Endodermal cell (in vitro differentiated cells): Measurements from ENCODE around the gene CYP4A22. TPM values are rescaled to one million over a fixed set of nuclear protein-coding genes. Genes with fewer than 3 reads are reported as not detected.

Experiments
- DNase-seq: peaks from one replicate; pipeline ENCODE4 v3.0.0-alpha.2; 2017
- H3K27ac ChIP-seq: 2 replicates; pipeline ENCODE4 v1.5.1; 2013; ENCODE audit warnings: mild to moderate bottlenecking, low read depth, low read length, moderate library complexity
- H3K27me3 ChIP-seq: 2 replicates; pipeline ENCODE4 v1.6.1; 2013; ENCODE audit warnings: mild to moderate bottlenecking, low read length, moderate library complexity; ENCODE audit not compliant: insufficient read depth, control insufficient read depth, poor library complexity, severe bottlenecking
- H3K36me3 ChIP-seq: 2 replicates; pipeline ENCODE4 v1.7.0; 2013; ENCODE audit warnings: mild to moderate bottlenecking, low read length, moderate library complexity; ENCODE audit not compliant: control insufficient read depth, insufficient read depth
- H3K4me1 ChIP-seq: one replicate; pipeline ENCODE4 v1.7.0; 2013; ENCODE audit warnings: low read length; ENCODE audit not compliant: control insufficient read depth, insufficient read depth
- H3K4me3 ChIP-seq: 2 replicates; pipeline ENCODE4 v1.5.1; 2013; ENCODE audit warnings: mild to moderate bottlenecking, low read length, moderate library complexity
- H3K9ac ChIP-seq: 2 replicates; pipeline ENCODE4 v1.6.1; 2013; ENCODE audit warnings: mild to moderate bottlenecking, low read length, moderate library complexity; ENCODE audit not compliant: poor library complexity, severe bottlenecking; ENCODE audit errors: extremely low read depth
- H3K9me3 ChIP-seq: 2 replicates; pipeline ENCODE4 v1.6.1; 2013; ENCODE audit warnings: mild to moderate bottlenecking, low read length, moderate library complexity; ENCODE audit not compliant: control insufficient read depth
- H3K27ac Mint-ChIP-seq: 2 replicates; pipeline ENCODE4 v1.8.0; 2020; ENCODE audit warnings: mixed read lengths
- H3K27me3 Mint-ChIP-seq: 2 replicates; pipeline ENCODE4 v1.8.0; 2021; ENCODE audit warnings: mild to moderate bottlenecking, mixed read lengths; ENCODE audit not compliant: insufficient read depth
- H3K36me3 Mint-ChIP-seq: 2 replicates; pipeline ENCODE4 v1.8.0; 2020; ENCODE audit warnings: low read depth, mixed read lengths
- H3K4me1 Mint-ChIP-seq: 2 replicates; pipeline ENCODE4 v1.8.0; 2020; ENCODE audit warnings: mixed read lengths
- H3K4me3 Mint-ChIP-seq: 2 replicates; pipeline ENCODE4 v1.8.0; 2020; ENCODE audit warnings: mild to moderate bottlenecking, moderate library complexity, mixed read lengths
- H3K9me3 Mint-ChIP-seq: 2 replicates; pipeline ENCODE4 v1.8.0; 2020; ENCODE audit warnings: mild to moderate bottlenecking, mixed read lengths
- WGBS, 2 experiments: methylation state at CpG; one replicate each; pipeline versions ENCODE4 v1.1.5 to v1.1.7; 2013; ENCODE audit warnings: missing lambda C conversion rate in 2 of 2, mixed read lengths in 1 of 2; ENCODE audit not compliant: insufficient coverage in 1 of 2, insufficient read length in 1 of 2; 5-methylcytosine and 5-hydroxymethylcytosine counted together
- total RNA-seq, 2 donors: library from RNA; stranded (reverse); fragmentation: NEBNext Ultra II Directional in 1 of 2; extraction: Animal tissue kit (Norgen Biotek cat#: 25700) in 1 of 2; gene quantifications; 2 replicates in 1 of 2; 3 replicates in 1 of 2; pipeline ENCODE4 v1.2.1, GENCODE V29; 2021
- TF ChIP-seq, protein P1 (sequence below): fragments of 200-600 bp; sonication (generic); conservative IDR thresholded peaks from 2 replicates; pipeline ENCODE4 v1.5.0; 2021; ENCODE audit warnings: antibody characterized with exemption, mild to moderate bottlenecking

The CYP4A22 gene
- total RNA-seq, 2 donors from 2014 or later = 0.35 TPM; not detected in 1

DNA sequence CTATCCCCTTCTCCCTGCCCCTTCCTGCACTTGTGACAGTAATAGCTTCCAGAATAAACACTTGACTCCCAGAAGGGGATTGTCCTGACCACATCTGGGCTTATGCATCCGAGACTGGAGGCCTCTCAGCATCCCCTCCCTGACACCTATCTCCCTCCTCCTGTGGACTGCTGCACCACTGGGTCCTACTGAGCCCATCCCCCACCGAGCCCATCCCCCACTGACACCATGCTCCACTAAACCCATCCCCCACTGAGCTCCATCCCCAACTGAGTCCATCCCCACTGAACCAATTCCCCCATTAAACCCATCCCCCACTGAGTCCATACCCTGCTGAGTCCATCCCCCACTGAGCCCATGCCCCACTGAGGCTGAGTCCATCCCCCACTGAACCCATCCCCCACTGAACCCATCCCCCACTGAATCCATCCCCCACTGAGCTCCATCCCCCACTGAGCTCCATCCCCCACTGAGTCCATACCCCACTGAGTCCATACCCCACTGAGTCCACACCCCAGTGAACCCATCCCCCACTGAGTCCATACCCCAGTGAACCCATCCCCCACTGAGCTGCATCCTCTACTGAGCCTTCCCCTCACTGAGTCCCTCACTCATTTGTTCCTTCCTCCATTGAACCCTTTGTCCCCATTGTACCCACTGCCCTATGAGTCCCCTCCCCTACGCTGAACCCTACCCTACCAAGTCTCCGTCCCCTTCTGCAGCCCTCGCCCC lies 47.0 kb downstream of the CYP4A22 start:
- no peak overlapping the region for H3K27ac ChIP-seq
- peaks cover 46% of the 10 kb centered on the region for H3K27me3 Mint-ChIP-seq
- H3K4me1 ChIP-seq = no peaks in the 10 kb centered on the region
- peaks cover 12% of the 10 kb centered on the region for H3K27me3 ChIP-seq
- no peak overlapping the region for H3K27ac Mint-ChIP-seq
- H3K4me3 Mint-ChIP-seq = no peak overlapping the region
- peaks cover 8% of the 10 kb centered on the region for H3K4me1 Mint-ChIP-seq
- WGBS, 2 experiments = 82 to 90% methylated on average over 3 to 5 of the region's 5 CpGs
- H3K4me3 ChIP-seq = no peak overlapping the region
- no peaks in the 10 kb centered on the region for H3K36me3 Mint-ChIP-seq
- peak; percentile 58 for DNase-seq
- H3K9me3 Mint-ChIP-seq = peaks cover 5% of the 10 kb centered on the region
- no peaks in the 10 kb centered on the region for H3K9me3 ChIP-seq
- TF ChIP-seq, protein P1, sequence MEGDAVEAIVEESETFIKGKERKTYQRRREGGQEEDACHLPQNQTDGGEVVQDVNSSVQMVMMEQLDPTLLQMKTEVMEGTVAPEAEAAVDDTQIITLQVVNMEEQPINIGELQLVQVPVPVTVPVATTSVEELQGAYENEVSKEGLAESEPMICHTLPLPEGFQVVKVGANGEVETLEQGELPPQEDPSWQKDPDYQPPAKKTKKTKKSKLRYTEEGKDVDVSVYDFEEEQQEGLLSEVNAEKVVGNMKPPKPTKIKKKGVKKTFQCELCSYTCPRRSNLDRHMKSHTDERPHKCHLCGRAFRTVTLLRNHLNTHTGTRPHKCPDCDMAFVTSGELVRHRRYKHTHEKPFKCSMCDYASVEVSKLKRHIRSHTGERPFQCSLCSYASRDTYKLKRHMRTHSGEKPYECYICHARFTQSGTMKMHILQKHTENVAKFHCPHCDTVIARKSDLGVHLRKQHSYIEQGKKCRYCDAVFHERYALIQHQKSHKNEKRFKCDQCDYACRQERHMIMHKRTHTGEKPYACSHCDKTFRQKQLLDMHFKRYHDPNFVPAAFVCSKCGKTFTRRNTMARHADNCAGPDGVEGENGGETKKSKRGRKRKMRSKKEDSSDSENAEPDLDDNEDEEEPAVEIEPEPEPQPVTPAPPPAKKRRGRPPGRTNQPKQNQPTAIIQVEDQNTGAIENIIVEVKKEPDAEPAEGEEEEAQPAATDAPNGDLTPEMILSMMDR = no peak
- no peak overlapping the region for H3K9ac ChIP-seq
- H3K36me3 ChIP-seq = no peaks in the 10 kb centered on the region

DNA sequence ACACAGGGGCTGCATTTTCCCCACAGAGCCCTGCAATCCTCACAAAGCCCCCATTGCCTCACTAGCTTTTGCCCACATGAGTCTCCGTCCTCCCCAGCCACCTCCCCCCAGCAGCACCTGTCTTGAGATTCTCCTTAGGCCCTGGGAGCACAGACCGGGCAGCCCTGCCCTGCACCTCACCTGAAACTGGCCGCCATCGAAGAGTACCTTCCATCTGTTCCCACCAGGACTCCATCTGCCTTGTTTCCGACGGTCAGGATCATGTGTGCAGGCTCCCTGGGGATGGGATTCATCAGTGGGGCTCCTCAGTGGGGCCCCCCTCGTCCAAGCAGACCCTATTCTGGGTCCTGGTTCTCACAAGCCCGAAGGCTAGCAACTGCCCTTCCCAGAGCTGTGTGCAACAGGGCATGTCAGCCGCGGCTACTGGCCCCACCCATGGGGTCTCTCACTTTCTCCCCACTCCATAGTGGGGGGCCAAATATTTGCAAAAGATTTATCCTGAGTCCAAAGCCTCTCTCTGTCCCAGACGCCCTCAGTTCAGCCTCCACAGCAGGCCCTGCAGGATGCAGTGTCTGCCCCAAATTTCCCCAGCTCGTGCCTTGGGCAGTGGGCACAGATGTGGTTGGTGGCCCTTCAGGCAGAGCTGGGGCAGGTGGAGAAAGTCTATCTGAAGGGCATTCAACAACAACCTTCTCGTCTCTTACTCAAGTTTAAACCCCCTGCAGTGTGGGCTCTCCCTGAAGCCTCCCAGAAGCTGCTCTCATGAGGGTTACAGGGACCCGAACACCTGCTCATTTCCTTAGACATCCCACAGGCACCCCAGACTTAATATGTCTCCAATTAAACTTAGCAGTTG lies 47.8 kb downstream of the CYP4A22 start:
- H3K27me3 Mint-ChIP-seq = peaks cover 41% of the 10 kb centered on the region
- H3K9ac ChIP-seq = no peak overlapping the region
- WGBS, 2 experiments = 85 to 87% methylated on average over 9 to 14 of the region's 14 CpGs
- no peaks in the 10 kb centered on the region for H3K9me3 ChIP-seq
- H3K36me3 Mint-ChIP-seq = no peaks in the 10 kb centered on the region
- no peak for DNase-seq
- H3K4me3 ChIP-seq = no peak overlapping the region
- no peak overlapping the region for H3K27ac ChIP-seq
- H3K4me1 Mint-ChIP-seq = peaks cover 6% of the 10 kb centered on the region
- H3K9me3 Mint-ChIP-seq = peaks cover 5% of the 10 kb centered on the region
- no peaks in the 10 kb centered on the region for H3K36me3 ChIP-seq
- no peaks in the 10 kb centered on the region for H3K4me1 ChIP-seq
- TF ChIP-seq, protein P1 = no peak
- H3K27ac Mint-ChIP-seq = no peak overlapping the region
- no peak overlapping the region for H3K4me3 Mint-ChIP-seq
- peaks cover 8% of the 10 kb centered on the region for H3K27me3 ChIP-seq

DNA sequence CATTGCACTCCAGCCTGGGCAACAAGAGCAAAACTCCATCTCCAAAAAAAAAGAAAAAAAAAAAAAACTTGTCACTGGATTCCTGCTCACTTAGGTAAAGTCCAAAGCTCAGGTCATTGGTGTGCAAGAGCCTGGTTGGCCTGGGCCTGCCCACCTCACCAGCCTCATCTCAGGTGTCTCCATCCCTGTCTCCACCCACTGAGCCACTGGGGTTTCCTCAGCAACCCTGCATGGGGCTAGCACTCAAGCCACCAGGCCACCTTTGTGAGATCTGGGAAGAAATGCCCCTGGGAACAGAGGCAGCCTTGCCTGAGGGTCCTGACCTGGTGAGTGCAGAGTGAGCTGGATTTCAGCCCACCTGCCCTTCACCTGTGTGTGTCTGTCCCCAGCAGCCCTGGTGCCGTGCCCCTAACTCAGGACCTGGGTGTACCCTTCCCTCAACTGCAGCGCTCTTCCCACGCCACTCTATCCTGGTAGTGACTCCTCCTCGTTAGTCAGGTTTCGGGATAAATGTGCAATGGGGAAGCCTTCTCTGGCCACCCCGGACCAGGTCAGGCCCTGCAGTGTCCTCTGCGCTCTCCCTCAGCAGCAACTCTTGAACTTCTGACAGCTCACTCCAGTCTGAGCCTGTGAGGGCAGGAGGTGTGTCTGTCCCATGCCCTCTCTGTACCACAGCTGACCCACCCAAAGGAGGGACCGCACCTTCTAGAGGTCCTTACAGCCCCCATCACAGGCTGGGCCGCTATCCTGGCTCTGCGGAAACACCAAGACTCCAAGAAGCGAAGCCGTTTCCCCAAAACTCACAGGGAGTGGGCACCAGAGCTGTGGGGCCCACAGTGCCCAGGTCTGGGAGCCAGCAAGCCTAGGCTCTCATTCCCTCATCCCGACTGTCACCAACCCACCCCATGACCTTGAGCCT lies 49.3 kb downstream of the CYP4A22 start:
- no peak overlapping the region for H3K27ac ChIP-seq
- Mint-ChIP-seq H3K27ac (no peak overlapping the region), H3K27me3 (peaks cover 28% of the 10 kb centered on the region), H3K36me3 (no peaks in the 10 kb centered on the region), H3K4me3 (no peak overlapping the region), H3K9me3 (peaks cover 5% of the 10 kb centered on the region), H3K4me1 (peaks cover 12% of the 10 kb centered on the region)
- no peaks in the 10 kb centered on the region for H3K4me1 ChIP-seq
- no peaks in the 10 kb centered on the region for H3K36me3 ChIP-seq
- H3K4me3 ChIP-seq = no peak overlapping the region
- WGBS, 2 experiments = 93 to 97% methylated on average over 10 to 13 of the region's 13 CpGs
- no peaks in the 10 kb centered on the region for H3K27me3 ChIP-seq
- DNase-seq = peak; percentile 51
- no peaks in the 10 kb centered on the region for H3K9me3 ChIP-seq
- no peak overlapping the region for H3K9ac ChIP-seq
- TF ChIP-seq, protein P1 = no peak
